ENCODE measurements around the gene RNFT2.

DNA sequence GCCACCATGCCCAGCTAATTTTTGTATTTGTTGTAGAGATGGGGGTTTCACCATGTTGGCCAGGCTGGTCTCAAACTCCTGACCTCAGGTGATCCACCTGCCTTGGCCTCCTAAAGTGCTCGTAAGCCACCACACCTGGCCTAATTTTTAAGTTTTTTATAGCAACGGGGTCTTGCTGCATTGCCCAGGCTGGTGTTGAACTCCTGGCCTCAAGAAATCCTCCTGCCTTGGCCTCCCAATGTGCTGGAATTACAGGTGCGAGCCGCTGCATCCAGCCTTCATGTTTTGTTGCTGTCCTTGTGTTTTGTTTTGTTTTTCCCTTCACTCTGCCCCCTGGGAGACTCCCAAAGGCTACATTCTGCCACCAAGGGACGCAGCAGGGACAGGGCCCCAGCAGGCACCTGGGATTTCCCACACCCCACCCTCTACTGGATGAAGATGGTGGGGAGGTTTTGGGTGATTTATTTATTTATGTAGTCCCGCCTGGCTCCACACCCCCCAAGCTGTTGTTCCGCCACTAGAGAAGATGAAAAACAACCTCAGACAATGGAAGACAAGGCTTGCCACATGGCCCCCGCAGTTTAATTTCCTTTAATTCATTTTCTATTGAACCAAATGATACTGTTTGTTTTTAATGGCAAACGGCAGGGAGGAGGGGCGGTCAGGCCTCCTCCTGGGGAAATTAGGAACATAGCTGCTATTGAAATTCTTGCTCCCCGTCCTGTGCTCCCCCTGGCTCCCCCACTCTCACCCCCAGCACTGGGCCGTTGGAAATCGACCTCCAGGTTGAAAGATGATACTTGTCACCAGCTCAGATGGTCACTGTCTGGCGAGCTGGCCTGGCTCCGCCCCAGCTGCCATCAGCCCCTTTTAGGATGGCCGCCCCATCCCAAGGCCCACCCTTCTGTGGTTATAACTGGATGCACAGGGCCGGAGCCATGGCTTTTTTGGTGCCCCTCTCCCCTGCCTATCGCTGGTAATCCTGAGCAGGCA is 70.3 kb downstream of the RNFT2 start:
- TF ChIP-seq, protein P1, sequence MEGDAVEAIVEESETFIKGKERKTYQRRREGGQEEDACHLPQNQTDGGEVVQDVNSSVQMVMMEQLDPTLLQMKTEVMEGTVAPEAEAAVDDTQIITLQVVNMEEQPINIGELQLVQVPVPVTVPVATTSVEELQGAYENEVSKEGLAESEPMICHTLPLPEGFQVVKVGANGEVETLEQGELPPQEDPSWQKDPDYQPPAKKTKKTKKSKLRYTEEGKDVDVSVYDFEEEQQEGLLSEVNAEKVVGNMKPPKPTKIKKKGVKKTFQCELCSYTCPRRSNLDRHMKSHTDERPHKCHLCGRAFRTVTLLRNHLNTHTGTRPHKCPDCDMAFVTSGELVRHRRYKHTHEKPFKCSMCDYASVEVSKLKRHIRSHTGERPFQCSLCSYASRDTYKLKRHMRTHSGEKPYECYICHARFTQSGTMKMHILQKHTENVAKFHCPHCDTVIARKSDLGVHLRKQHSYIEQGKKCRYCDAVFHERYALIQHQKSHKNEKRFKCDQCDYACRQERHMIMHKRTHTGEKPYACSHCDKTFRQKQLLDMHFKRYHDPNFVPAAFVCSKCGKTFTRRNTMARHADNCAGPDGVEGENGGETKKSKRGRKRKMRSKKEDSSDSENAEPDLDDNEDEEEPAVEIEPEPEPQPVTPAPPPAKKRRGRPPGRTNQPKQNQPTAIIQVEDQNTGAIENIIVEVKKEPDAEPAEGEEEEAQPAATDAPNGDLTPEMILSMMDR (IDR thresholded peaks at IDR 0.05; ENCODE audit: low read depth, low read length): no peak
- TF ChIP-seq POLR2A (IDR thresholded peaks at IDR 0.05; ENCODE audit: extremely low read depth, insufficient read length): no peak
